GM13977 (cell line): ENCODE data around the gene CDH23.

ENCODE experiments used
- DNase-seq: peaks from one replicate; pipeline ENCODE4 v3.0.0; 2012; ENCODE audit warnings: low spot score
- CTCF ChIP-seq: IDR thresholded peaks from 2 replicates; pipeline ENCODE4 v1.5.1; 2012; ENCODE audit warnings: mild to moderate bottlenecking, control low read depth; ENCODE audit not compliant: insufficient read depth; ENCODE audit errors: extremely low read depth, missing control alignments
- in situ Hi-C: fragments of 300-500 bp; cut with MboI; formaldehyde crosslinking; loops from one replicate; pipeline ENCODE4 v1.12.0; 2022; ENCODE audit warnings: low sequenced_read_pairs, low pct_unique_long_range_greater_than_20kb, mixed read lengths, inconsistent platforms; ENCODE audit not compliant: unreplicated experiment

The CDH23 gene

GRCh38 chr10:71414359-71414758 lies 17.6 kb downstream of the CDH23 start:
- no peak for TF ChIP-seq CTCF
- no peak for DNase-seq
- in situ Hi-C loops: no loop called here

DNA sequence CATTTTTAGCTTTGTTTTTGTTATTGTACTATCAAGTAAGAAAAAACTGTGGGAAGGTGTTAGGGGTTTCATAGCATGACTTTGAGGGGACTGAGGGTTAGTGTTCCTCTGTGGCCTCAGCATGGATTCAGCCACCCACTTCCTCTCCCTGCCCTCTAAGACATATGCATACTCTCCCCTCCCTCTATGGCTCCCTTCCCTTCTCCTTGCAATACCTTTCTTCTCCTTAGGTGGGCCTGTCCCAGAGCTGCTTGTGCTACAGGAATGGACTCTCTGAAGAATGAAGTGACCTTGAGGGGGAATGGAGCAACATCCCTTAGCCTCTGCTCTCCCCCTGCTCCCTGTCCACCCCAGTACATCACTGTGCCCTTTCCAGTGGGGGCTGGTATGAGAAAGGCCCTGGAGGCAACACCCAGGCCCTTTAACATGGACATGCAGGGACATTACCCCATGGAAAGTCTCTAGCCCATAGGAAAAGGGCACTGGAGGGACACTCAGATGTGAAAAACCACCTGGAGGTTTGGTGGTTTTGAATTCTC lies 22.4 kb downstream of the CDH23 start:
- in situ Hi-C loops: no loop called here
- no peak for TF ChIP-seq CTCF
- no peak for DNase-seq

GRCh38 chr10:71419750-71420149 lies 23.0 kb downstream of the CDH23 start:
- in situ Hi-C loops: no loop called here
- no peak for DNase-seq
- TF ChIP-seq CTCF: no peak

GRCh38 chr10:71421075-71421434 lies 24.3 kb downstream of the CDH23 start:
- TF ChIP-seq CTCF: no peak
- in situ Hi-C loops: no loop called here
- no peak for DNase-seq

- no peak for TF ChIP-seq CTCF
- in situ Hi-C loops: no loop called here
- DNase-seq: no peak
Observed at GRCh38 chr10:71423250-71423649, 26.5 kb downstream of the CDH23 start.

- in situ Hi-C loops: no loop called here
- no peak for DNase-seq
- no peak for TF ChIP-seq CTCF
Observed at GRCh38 chr10:71423901-71424300, 27.2 kb downstream of the CDH23 start.
